ENCODE data around the gene DNAJB7. TPM values are rescaled to one million over a fixed set of nuclear protein-coding genes. Genes with fewer than 3 reads are reported as not detected.

DNAJB7 gene
- total RNA-seq, 2 donors from 2014 or later: not detected

- H3K27me3 ChIP-seq (ENCODE audit: control insufficient read depth, insufficient read depth, low read length, poor library complexity, severe bottlenecking): no peaks in the 10 kb centered on the region
- H3K4me3 ChIP-seq (ENCODE audit: low read length): peak overlapping the region; percentile 83
- H3K27ac Mint-ChIP-seq: peak overlapping the region; percentile 90
- DNase-seq: no peak
- H3K9ac ChIP-seq (ENCODE audit: extremely low read depth, low read length, poor library complexity, severe bottlenecking): no peak overlapping the region
- no peaks in the 10 kb centered on the region for H3K9me3 Mint-ChIP-seq
- peaks cover 31% of the 10 kb centered on the region for H3K36me3 ChIP-seq (ENCODE audit: control insufficient read depth, insufficient read depth, low read length)
- H3K27ac ChIP-seq (ENCODE audit: low read depth, low read length): no peak overlapping the region
- peaks cover 23% of the 10 kb centered on the region for H3K36me3 Mint-ChIP-seq (ENCODE audit: low read depth)
- peaks cover 19% of the 10 kb centered on the region for H3K4me1 Mint-ChIP-seq
- TF ChIP-seq, protein P1, sequence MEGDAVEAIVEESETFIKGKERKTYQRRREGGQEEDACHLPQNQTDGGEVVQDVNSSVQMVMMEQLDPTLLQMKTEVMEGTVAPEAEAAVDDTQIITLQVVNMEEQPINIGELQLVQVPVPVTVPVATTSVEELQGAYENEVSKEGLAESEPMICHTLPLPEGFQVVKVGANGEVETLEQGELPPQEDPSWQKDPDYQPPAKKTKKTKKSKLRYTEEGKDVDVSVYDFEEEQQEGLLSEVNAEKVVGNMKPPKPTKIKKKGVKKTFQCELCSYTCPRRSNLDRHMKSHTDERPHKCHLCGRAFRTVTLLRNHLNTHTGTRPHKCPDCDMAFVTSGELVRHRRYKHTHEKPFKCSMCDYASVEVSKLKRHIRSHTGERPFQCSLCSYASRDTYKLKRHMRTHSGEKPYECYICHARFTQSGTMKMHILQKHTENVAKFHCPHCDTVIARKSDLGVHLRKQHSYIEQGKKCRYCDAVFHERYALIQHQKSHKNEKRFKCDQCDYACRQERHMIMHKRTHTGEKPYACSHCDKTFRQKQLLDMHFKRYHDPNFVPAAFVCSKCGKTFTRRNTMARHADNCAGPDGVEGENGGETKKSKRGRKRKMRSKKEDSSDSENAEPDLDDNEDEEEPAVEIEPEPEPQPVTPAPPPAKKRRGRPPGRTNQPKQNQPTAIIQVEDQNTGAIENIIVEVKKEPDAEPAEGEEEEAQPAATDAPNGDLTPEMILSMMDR (conservative IDR thresholded peaks at IDR 0.05): no peak
- no peaks in the 10 kb centered on the region for H3K27me3 Mint-ChIP-seq (ENCODE audit: insufficient read depth)
- H3K4me3 Mint-ChIP-seq: peak overlapping the region; percentile 90
- 18 to 19% methylated on average over 3 of the region's 4 CpGs for WGBS, 2 experiments (ENCODE audit: insufficient coverage in 1 of 2, insufficient read length in 1 of 2)
- no peaks in the 10 kb centered on the region for H3K4me1 ChIP-seq (ENCODE audit: control insufficient read depth, insufficient read depth, low read length)
- no peaks in the 10 kb centered on the region for H3K9me3 ChIP-seq (ENCODE audit: control insufficient read depth, low read length)
Observed at GRCh38 chr22:40819599-40820140, 42.2 kb downstream of the DNAJB7 start.

DNA sequence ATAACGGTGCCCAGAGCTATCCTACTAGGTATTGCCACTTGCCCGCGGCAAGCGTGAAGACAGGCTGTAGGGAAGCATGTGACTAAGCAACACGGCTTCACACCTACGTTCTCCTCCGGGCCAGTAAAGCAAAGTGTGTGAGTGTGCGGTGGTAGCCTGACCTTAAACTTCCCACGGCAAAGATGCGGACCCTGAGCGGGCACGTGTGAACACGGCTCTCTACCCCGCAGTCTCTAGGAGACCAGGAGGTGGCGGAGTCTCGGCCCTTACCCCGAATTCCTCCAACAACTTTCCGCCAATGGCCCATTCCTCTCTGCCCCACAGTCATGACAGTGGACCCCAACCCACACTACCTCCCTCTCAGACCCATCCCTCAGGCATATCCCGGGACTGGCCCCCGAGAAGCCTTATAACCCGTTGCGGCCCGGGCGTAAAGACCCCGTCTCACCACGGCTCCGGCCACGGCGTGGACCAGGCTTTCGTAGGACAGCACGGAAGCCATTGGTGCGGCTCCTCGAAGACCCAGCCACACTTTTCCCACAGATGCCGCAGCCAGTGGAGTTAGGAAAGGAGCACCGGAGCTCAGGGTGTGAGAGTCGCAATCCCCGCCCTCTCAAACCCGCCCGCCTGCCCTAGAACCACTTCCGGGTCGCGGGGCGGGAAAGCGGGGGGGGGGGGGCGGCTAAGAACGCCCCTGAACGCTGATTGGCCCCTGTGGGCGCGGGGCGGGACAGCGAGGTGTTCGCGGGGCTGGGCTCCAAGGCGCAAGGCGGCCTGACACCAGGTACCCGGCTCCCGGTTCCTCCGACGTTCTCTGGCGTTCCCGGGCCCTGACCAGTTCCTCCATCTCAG, 42.9 kb downstream of the DNAJB7 start, which contains the start of gene SLC25A17:
SLC25A17 (minus strand) TSS at position 600 of the 852 bp plus-strand sequence; CDS start at position 502, 98 bp downstream.
- TF ChIP-seq, protein P1 (conservative IDR thresholded peaks at IDR 0.05): peak; percentile 69
- H3K9me3 Mint-ChIP-seq: no peaks in the 10 kb centered on the region
- no peaks in the 10 kb centered on the region for H3K9me3 ChIP-seq (ENCODE audit: control insufficient read depth, low read length)
- no peaks in the 10 kb centered on the region for H3K27me3 Mint-ChIP-seq (ENCODE audit: insufficient read depth)
- no peaks in the 10 kb centered on the region for H3K27me3 ChIP-seq (ENCODE audit: control insufficient read depth, insufficient read depth, low read length, poor library complexity, severe bottlenecking)
- H3K4me1 Mint-ChIP-seq: peaks cover 19% of the 10 kb centered on the region
- 0% methylated on average over 19 to 60 of the region's 61 CpGs for WGBS, 2 experiments (ENCODE audit: insufficient coverage in 1 of 2, insufficient read length in 1 of 2)
- peaks cover 21% of the 10 kb centered on the region for H3K36me3 Mint-ChIP-seq (ENCODE audit: low read depth)
- H3K27ac Mint-ChIP-seq: peak within 1 kb of the TSS; percentile 97
- peak within 1 kb of the TSS; percentile 87 for H3K9ac ChIP-seq (ENCODE audit: extremely low read depth, low read length, poor library complexity, severe bottlenecking)
- H3K4me3 Mint-ChIP-seq: peak within 1 kb of the TSS; percentile 90
- H3K36me3 ChIP-seq (ENCODE audit: control insufficient read depth, insufficient read depth, low read length): peaks cover 27% of the 10 kb centered on the region
- peak within 1 kb of the TSS; percentile 72 for H3K27ac ChIP-seq (ENCODE audit: low read depth, low read length)
- H3K4me3 ChIP-seq (ENCODE audit: low read length): peak within 1 kb of the TSS; percentile 97
- H3K4me1 ChIP-seq (ENCODE audit: control insufficient read depth, insufficient read depth, low read length): no peaks in the 10 kb centered on the region
- peak; percentile 98 for DNase-seq

DNA sequence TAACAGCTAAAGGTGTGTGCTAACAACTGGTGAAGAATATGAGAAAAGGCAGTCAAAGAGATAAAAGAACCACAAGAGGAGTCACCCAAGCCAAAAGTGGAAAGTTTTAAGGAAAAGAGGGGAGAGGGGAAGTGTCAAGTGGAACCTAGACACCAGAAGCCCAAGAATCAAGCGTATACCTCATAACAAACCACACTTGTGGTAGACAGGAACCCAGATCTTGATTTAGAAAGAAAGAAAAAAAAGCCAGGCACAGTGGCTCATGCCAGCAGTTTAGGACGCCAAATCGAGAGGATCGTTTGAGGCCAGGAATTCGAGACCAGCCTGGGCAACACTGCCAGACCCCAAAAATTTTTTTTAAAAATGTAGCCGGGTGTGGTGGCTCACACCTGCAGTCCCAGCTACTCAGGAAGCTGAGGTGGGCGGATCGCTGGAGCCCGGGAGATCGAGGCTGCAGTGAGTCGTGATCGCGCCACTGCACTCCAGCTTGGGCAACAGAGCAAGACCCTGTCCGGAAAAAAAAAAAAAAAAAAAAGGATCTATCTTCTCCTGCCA, 43.6 kb downstream of the DNAJB7 start:
- no peaks in the 10 kb centered on the region for H3K9me3 ChIP-seq (ENCODE audit: control insufficient read depth, low read length)
- TF ChIP-seq, protein P1 (conservative IDR thresholded peaks at IDR 0.05): no peak
- H3K27me3 ChIP-seq (ENCODE audit: control insufficient read depth, insufficient read depth, low read length, poor library complexity, severe bottlenecking): no peaks in the 10 kb centered on the region
- no peaks in the 10 kb centered on the region for H3K27me3 Mint-ChIP-seq (ENCODE audit: insufficient read depth)
- no peak for DNase-seq
- H3K9ac ChIP-seq (ENCODE audit: extremely low read depth, low read length, poor library complexity, severe bottlenecking): peak overlapping the region; percentile 87
- H3K27ac ChIP-seq (ENCODE audit: low read depth, low read length): no peak overlapping the region
- peak overlapping the region; percentile 97 for H3K27ac Mint-ChIP-seq
- H3K4me1 ChIP-seq (ENCODE audit: control insufficient read depth, insufficient read depth, low read length): no peaks in the 10 kb centered on the region
- H3K4me3 Mint-ChIP-seq: peak overlapping the region; percentile 90
- 56 to 71% methylated on average over 10 to 13 of the region's 14 CpGs for WGBS, 2 experiments (ENCODE audit: insufficient coverage in 1 of 2, insufficient read length in 1 of 2)
- H3K36me3 ChIP-seq (ENCODE audit: control insufficient read depth, insufficient read depth, low read length): peaks cover 21% of the 10 kb centered on the region
- no peaks in the 10 kb centered on the region for H3K9me3 Mint-ChIP-seq
- H3K36me3 Mint-ChIP-seq (ENCODE audit: low read depth): peaks cover 16% of the 10 kb centered on the region
- H3K4me1 Mint-ChIP-seq: peaks cover 19% of the 10 kb centered on the region
- peak overlapping the region; percentile 97 for H3K4me3 ChIP-seq (ENCODE audit: low read length)

Data from endodermal cell (in vitro differentiated cells).